T47D (cell line): Measurements from ENCODE around the gene ACTL7A.
"Not testable (repeated sequence)": the region's sequence is repeated elsewhere in the genome, so short reads cannot be mapped to it uniquely, and the experiment has no call there.

Source experiments
- DNase-seq, 2 experiments: peaks; one replicate each; pipeline versions ENCODE4 v3.0.0 to v3.0.0-alpha.2; 2011 to 2012; ENCODE audit warnings: low read depth in 1 of 2, low spot score in 1 of 2
- JUND ChIP-seq: IDR thresholded peaks from 2 replicates; pipeline ENCODE4 v1.6.1; 2012; ENCODE audit warnings: low read depth
- in situ Hi-C: cut with HindIII; loops from 2 replicates; pipeline ENCODE4 v1.10.0; 2016; ENCODE audit warnings: low sequenced_read_pairs, low pct_unique_long_range_greater_than_20kb

ACTL7A gene

DNA sequence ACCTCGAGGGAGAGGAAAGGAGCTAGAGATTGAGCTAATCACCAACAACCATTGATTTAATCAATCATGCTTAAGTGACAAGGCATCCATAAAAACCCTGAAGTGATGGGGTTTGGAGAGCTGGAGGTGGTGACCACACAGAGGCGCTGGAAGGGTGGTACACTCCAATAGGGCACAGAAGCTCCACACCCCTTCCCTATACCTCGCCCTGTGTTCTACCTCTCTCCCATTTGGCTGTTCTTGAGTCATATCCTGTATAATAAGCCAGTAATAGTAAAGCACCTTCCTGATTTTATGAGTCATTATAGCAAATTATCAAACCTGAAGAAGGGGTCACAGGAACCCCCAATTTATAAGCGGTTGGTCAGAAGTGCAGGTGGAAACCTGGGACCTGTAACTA lies 24.5 kb upstream of the ACTL7A start:
- no peak for TF ChIP-seq JUND
- no peak for DNase-seq
- in situ Hi-C loops = no loop called here

DNA sequence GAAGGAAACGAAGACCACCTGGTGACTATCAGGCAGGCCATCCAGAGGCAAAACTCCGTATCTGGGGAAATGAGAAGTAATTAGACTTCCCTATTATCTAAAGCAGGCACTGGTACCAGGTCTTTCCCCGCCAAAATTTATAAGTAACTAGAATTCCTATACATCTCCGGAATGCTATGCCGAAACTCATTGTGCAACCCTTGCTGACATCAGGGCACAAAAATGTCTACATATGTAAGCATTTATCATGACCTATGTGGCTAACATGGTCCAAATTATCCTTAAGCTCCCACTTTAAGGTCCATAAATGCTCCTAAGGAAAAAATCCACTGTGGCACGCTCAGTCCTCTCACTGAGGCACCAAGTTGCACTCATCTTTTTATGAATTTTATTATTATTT lies 24.0 kb upstream of the ACTL7A start:
- in situ Hi-C loops = no loop called here
- no peak for TF ChIP-seq JUND
- no peak for DNase-seq

DNA sequence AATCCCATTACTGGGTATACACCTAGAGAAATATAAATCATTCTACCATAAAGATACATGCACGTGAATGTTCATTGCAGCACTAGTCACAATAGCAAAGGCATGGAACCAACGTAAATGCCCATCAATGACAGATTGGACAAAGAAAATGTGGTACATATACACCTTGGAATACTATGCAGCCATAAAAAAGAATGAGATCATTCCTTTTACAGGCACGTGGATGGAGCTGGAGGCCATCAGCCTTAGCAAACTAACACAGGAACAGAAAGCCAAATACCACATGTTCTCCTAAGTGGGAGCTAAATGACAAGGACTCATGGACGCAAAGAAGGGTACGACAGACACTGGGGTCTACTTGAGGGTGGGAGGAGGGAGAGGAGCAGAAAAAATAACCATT lies 22.5 kb upstream of the ACTL7A start:
- in situ Hi-C loops, DNase-seq: not testable (repeated sequence)

DNA sequence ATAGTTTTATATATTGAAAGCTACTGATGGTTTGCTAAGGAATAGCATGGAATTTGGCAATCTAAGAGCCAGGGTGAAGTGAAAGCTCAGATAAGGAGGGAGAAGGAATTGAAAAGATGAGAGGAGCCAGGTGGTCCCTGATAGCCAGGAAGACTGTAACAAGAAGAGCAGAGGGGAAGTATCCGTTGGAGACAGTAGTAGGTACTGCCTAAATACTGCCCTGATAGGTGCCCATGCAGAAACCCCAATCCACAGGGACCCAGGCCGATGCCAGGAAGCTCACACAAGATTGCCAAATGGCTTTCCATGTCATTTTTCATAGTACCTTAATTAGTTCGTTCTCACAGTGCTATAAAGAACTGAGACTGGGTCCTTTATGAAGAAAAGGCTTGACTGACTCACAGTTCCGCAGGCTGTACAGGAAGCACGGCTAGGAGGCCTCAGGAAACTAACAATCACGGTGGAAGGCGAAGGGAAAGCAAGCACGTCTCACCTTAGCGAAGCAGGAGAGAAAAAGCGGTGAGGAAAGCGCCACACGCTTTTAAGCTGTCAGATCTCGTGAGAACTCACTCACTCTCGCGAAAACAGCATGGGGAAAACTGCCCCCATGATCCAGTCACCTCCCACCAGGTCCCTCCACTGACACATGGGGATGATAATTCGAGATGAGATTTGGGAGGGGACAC lies 19.3 kb upstream of the ACTL7A start:
- in situ Hi-C loops = no loop called here
- DNase-seq = no peak
- no peak for TF ChIP-seq JUND

DNA sequence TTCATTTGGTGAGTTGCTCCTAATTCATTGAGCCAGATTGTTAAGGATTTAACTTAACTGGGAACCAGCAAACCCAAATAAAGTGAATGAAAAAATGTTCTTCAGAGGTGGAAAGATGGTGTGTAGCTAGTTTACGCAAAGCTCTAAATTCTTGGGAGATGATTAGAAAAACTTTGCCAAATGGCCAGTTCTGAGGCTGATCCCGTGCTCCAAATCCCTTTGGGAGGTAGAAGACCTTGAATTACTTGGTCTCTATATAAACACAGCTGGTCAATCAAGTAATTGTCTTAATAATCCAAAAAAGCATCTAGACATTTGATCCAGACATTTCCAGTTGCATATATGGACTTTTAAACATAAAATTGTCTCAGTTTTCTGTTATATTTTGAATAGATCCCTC lies 17.7 kb upstream of the ACTL7A start:
- in situ Hi-C loops = no loop called here
- no peak for DNase-seq
- TF ChIP-seq JUND = no peak

DNA sequence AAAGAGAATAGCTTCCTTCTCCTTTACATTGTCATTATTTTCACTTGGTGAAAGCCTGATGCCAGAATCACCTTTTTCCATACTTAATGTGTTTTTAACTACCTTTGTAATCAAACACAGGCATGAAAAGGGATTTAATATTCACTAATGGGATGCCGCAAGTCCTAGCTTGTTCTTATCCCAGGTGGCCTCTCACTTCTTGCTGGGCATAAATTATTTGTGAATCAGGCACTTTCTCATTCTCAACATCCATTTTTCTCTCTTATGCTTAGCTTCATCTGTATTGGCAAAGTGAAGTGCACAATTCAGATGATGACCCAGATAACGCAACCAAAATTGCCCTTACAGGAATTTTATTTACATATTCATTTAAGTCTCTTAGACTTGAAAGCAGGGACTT lies 17.2 kb upstream of the ACTL7A start:
- no peak for DNase-seq
- in situ Hi-C loops = no loop called here
- TF ChIP-seq JUND = no peak

DNA sequence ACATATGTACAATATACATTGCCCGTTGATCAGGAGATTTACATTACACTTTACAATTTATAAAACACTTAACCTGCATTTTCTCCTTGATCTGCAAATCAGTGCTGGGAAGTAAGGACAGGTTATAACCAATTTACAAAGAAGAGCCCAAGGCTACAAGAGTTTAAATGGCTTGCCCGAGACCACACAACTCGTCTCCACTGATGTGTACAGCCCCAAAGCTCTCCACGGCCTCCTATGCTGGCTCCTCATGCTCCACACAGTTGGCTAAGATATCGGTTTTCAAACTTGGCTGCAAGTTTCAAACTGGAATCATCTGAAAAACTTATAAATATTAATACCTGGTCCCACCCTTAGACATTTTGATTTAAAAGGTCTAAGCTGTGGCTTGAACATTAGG lies 16.6 kb upstream of the ACTL7A start:
- DNase-seq = no peak
- no peak for TF ChIP-seq JUND
- in situ Hi-C loops = no loop called here

DNA sequence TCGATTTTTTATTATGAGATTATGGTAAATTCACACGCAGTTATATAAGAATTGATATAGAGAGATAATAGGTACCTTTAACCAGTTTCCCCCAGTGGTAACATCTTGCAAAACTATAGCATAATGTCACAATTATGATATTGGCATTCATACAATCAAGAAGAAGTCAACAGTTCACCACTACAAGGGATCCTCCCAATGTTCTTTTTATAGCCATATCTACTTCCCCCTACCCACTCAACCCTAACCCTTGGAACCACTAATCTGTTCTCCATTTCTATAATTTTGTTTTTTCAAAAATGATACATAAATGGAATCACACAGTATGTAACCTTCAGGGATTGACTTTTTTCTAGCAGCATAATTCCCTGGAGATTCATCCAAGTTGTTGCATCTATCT lies 16.1 kb upstream of the ACTL7A start:
- DNase-seq = no peak
- TF ChIP-seq JUND = no peak
- in situ Hi-C loops = no loop called here

DNA sequence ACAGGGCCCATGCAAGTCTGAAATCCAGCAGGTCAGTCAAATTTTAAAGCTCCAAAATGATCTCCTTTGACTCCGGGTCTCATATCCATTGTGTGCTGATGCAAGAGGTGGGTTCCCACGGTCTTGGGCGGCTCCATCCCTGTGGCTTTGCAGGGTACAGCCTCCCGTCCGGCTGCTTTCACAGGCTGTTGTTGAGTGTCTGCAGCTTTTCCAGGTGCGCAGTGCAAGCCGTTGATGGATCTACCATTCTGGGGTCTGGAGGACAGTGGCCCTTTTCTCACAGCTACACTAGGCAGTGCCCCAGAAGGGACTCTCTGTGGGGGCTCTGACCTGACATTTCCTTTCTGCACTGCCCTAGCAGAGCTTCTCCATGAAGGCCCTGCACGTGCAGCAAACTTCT lies 13.8 kb upstream of the ACTL7A start:
- not testable (repeated sequence) for DNase-seq

DNA sequence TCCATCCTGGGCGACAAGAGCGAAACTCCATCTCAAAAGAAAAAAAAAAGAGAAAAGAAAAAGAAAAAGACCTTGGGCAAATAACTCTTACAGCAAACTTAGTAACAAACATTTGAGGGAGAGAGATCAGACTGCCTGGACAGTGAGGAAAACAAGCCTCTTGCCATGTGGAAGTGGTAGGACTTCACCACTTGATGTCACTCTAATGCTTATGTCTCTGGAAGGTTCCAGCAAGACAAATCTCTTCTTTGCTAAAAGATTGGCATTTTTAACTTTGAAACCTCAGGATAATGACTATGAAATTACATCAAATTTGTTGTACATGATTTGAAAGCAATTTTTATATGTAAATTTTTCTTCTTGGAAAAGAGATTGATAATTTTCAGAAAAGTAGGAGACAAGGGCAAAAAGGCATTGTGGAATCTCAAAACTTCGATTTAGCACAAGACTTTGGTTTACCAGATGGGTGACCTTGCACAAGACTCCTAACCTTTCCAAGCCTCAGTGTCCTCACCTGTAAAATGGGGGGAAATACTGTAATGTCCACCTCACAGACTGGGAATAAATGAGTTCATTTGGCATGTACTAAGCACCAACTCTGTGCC lies 11.7 kb upstream of the ACTL7A start:
- peak; percentile 66 to 75 for DNase-seq
- TF ChIP-seq JUND = no peak
- in situ Hi-C loops = no loop called here

More for the DNA sequence above, 13.8 kb upstream of the ACTL7A start:
- in situ Hi-C loops = not testable (repeated sequence)

DNA sequence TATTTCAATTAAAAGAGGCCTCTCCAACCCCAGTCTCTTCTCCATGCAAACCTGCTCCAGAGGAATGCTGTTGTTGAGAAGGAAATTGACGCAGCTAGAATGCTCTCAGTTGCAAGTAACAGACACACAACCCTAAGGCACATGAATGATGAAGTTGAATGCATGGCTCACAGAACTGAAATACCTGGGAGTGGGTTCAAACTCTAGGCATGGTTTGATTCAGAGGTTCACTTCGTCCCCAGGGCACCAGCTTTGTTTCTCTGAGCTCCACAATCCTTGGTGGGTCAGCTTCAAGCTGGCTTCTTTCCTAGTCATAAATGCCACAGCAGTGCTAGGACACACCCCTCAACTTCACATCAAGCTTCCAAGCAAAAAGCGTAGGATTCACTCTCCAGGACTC lies 10.9 kb upstream of the ACTL7A start:
- in situ Hi-C loops = no loop called here
- TF ChIP-seq JUND = no peak
- DNase-seq = no peak

DNA sequence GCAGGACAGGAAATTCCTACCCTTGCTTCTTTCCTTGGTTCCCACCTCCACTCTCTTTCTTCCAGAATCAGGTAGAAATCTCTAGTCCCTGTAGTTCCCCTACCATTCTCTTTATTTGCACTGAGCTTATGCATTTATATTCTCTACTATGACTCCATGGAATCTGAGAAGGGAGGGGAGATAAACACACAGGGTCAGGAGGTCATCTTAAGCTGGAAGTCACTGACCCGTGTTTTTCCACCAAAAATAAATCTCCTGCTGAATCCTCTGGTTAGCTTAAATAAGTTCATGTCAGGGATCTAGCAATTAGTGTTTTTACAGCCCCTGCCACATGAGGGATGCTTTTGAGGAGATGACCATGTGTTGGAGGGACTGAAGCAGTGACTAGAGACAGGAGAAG lies 10.0 kb upstream of the ACTL7A start:
- TF ChIP-seq JUND = no peak
- in situ Hi-C loops = no loop called here
- no peak for DNase-seq

DNA sequence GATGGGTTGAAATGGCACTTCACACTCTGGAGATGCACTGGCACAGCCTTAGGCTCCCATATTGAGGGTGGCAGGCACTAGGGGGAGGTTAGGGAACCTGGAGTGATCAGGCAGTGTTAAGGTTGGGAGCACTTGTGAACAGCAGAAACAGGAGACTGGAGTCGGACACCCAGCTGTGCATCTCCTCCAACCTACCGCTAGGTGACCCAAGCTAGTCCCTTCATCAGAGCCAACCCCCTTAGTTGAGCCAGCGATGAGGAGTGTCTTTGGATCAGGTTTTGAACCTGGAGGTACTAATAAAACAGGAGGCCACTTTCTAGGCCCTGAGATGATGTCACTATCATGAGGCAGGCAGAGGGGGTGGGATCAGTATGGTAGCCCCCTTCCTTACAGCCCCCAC lies 8.0 kb upstream of the ACTL7A start:
- no peak for TF ChIP-seq JUND
- in situ Hi-C loops = no loop called here
- DNase-seq = peak in 1 of 2 experiments; percentile 30
